ENCODE data around the gene CREBBP. TPM values are rescaled to one million over a fixed set of nuclear protein-coding genes. Genes with fewer than 3 reads are reported as not detected.
A peak's percentile ranks its signal among the peaks of the same experiment; 100 is the strongest.

CREBBP gene
- total RNA-seq, 4 donors from 2014 or later, result 67.1 to 106 (median 91.0) TPM

DNA sequence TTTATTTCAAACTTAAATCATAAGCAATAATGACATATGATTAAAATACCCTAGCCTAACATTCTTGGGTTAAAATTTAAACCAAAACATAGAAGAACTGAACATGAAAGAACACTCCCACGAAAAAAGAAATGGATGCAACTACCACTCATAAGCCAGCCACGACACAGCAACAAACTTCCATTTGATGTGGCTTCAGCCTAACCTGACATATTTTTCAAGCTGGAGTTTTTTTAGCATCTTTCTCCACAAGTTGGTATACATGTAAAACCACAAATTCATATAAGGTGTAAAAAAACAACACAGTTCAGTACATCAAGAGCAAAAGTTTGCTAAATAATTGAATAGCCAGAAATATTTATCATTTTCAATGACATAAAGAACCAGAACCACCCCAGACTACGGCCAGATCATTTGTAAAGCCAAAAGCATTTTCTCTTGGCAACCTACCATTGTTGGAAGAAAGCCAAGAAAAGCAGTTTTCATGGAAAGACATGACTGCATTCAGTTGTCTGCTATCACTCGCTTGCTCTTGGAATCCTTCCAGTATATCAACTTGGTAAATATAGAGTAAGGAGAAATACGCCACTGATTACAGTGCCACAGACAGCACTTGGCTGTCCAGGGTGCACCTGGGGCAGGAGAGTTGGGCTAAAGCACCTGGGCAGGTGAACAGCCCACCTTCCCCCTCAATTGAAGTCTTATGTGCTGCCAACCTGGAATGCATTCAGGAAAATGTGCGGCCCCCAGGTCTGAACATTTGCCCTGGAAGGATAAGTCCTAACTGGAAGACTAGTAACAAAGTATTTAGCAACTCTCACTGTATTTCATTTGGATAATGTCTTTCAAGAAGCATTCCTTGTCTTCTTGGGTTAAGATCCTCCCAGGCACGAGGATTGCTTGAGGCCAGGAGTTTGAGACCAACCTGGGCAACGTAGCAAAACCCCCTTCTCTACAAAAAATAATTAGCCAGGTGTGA, 60.5 kb downstream of the CREBBP start:
- peak overlapping the region in 2 of 4 donors; percentile 13 to 22 for H3K27ac ChIP-seq
- no peaks in the 10 kb centered on the region for H3K27me3 ChIP-seq
- WGBS, 2 donors, result 26 to 31% methylated on average over 8 of the region's 8 CpGs
- DNase-seq (ENCODE audit: low spot score in 2 of 2), result peak in 1 of 2 donors; percentile 52
- no peaks in the 10 kb centered on the region for H3K36me3 ChIP-seq
- peaks cover 8 to 99% (median 55%) of the 10 kb centered on the region in 4 donors for H3K4me1 ChIP-seq
- TF ChIP-seq EP300 (IDR thresholded peaks at IDR 0.05), result peak in 1 of 2 donors; percentile 21
- no peak for TF ChIP-seq POLR2A (IDR thresholded peaks at IDR 0.05)
- TF ChIP-seq, protein P1, sequence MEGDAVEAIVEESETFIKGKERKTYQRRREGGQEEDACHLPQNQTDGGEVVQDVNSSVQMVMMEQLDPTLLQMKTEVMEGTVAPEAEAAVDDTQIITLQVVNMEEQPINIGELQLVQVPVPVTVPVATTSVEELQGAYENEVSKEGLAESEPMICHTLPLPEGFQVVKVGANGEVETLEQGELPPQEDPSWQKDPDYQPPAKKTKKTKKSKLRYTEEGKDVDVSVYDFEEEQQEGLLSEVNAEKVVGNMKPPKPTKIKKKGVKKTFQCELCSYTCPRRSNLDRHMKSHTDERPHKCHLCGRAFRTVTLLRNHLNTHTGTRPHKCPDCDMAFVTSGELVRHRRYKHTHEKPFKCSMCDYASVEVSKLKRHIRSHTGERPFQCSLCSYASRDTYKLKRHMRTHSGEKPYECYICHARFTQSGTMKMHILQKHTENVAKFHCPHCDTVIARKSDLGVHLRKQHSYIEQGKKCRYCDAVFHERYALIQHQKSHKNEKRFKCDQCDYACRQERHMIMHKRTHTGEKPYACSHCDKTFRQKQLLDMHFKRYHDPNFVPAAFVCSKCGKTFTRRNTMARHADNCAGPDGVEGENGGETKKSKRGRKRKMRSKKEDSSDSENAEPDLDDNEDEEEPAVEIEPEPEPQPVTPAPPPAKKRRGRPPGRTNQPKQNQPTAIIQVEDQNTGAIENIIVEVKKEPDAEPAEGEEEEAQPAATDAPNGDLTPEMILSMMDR (IDR thresholded peaks at IDR 0.05), result no peak
- no peak overlapping the region for H3K4me3 ChIP-seq
- no peaks in the 10 kb centered on the region for H3K9me3 ChIP-seq

- peaks cover 8 to 98% (median 47%) of the 10 kb centered on the region in 4 donors for H3K4me1 ChIP-seq
- DNase-seq (ENCODE audit: low spot score in 2 of 2), result no peak
- no peaks in the 10 kb centered on the region for H3K9me3 ChIP-seq
- no peak overlapping the region for H3K4me3 ChIP-seq
- H3K27ac ChIP-seq, result peak overlapping the region in 1 of 4 donors; percentile 22
- TF ChIP-seq POLR2A (IDR thresholded peaks at IDR 0.05), result no peak
- TF ChIP-seq, protein P1 (IDR thresholded peaks at IDR 0.05), result no peak
- TF ChIP-seq EP300 (IDR thresholded peaks at IDR 0.05), result no peak
- no peaks in the 10 kb centered on the region for H3K27me3 ChIP-seq
- WGBS, 2 donors, result 62 to 67% methylated on average over 6 of the region's 6 CpGs
- H3K36me3 ChIP-seq, result no peaks in the 10 kb centered on the region
Measured at GRCh38 chr16:3819175-3819527, 61.4 kb downstream of the CREBBP start.

DNA sequence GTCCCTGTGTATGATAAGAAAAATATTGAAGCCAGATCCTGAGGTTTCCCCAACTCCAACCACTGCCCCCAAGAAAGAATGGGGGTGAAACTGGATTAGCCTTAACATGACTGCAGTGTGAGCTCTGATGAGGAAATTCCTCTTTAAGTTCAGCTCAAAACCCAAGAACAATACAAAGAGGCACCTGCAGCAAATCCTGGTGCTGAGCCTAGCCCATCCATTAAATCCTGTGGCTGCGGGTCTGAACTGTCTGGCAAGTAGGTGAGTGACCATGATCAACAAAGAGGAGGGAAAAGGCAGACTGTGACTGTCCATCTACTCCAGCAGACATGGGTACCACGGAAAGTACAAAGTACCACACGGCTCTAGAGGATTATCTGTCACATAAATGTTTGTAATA, 64.2 kb downstream of the CREBBP start:
- Histone ChIP-seq H3K36me3 (no peaks in the 10 kb centered on the region), H3K4me1 (peaks cover 8 to 95% (median 34%) of the 10 kb centered on the region in 4 donors), H3K27ac (no peak overlapping the region), H3K27me3 (no peaks in the 10 kb centered on the region), H3K9me3 (no peaks in the 10 kb centered on the region), H3K4me3 (no peak overlapping the region)
- 81 to 90% methylated on average over 3 of the region's 3 CpGs for WGBS, 2 donors
- no peak for TF ChIP-seq EP300 (IDR thresholded peaks at IDR 0.05)
- TF ChIP-seq, protein P1 (IDR thresholded peaks at IDR 0.05), result no peak
- no peak for TF ChIP-seq POLR2A (IDR thresholded peaks at IDR 0.05)
- DNase-seq (ENCODE audit: low spot score in 2 of 2), result no peak

- Histone ChIP-seq H3K4me1 (peaks cover 4 to 93% (median 24%) of the 10 kb centered on the region in 4 donors), H3K27me3 (no peaks in the 10 kb centered on the region), H3K36me3 (peaks cover 0 to 4% (median 0%) of the 10 kb centered on the region in 3 donors), H3K9me3 (no peaks in the 10 kb centered on the region), H3K27ac (no peak overlapping the region), H3K4me3 (no peak overlapping the region)
- WGBS, 2 donors, result 92 to 94% methylated on average over 1 of the region's 1 CpG
- TF ChIP-seq EP300 (IDR thresholded peaks at IDR 0.05), result no peak
- TF ChIP-seq, protein P1 (IDR thresholded peaks at IDR 0.05), result no peak
- no peak for TF ChIP-seq POLR2A (IDR thresholded peaks at IDR 0.05)
- no peak for DNase-seq (ENCODE audit: low spot score in 2 of 2)
Measured at GRCh38 chr16:3814755-3815154, 65.8 kb downstream of the CREBBP start.
